GM23338 (cell line): Measurements from ENCODE around the gene TMEM92. TPM values are rescaled to one million over a fixed set of nuclear protein-coding genes. Genes with fewer than 3 reads are reported as not detected.
A peak's percentile ranks its signal among the peaks of the same experiment; 100 is the strongest.

ENCODE experiments used
- ATAC-seq: fragments of 200-7000 bp; cut with Tn5 transposase; 3 replicates; pipeline ENCODE4 v1.9.1; 2020
- DNase-seq: peaks from one replicate; pipeline ENCODE4 v3.0.0-alpha.2; 2015; ENCODE audit warnings: low spot score
- H2AFZ ChIP-seq: fragments of 200-600 bp; sonication (generic); 2 replicates; pipeline ENCODE4 v1.8.0; 2016; ENCODE audit warnings: antibody characterized with exemption, mild to moderate bottlenecking, moderate library complexity
- H3F3A ChIP-seq: fragments of 200-600 bp; sonication (generic); replicated peaks from 2 replicates; pipeline ENCODE4 v1.8.0; 2017; ENCODE audit warnings: antibody characterized with exemption, mixed run types, low read depth
- H3K27ac ChIP-seq: fragments of 200-600 bp; sonication (generic); 2 replicates; pipeline ENCODE4 v1.6.1; 2016; ENCODE audit warnings: low read depth
- H3K27me3 ChIP-seq: fragments of 200-600 bp; sonication (generic); 2 replicates; pipeline ENCODE4 v1.8.0; 2016; ENCODE audit warnings: mild to moderate bottlenecking, mixed run types, moderate library complexity; ENCODE audit not compliant: insufficient read depth
- H3K36me3 ChIP-seq: fragments of 200-600 bp; sonication (generic); 2 replicates; pipeline ENCODE4 v1.8.0; 2016; ENCODE audit warnings: mild to moderate bottlenecking; ENCODE audit not compliant: insufficient read depth
- H3K4me1 ChIP-seq: fragments of 200-600 bp; sonication (generic); 2 replicates; pipeline ENCODE4 v1.8.0; 2016; ENCODE audit warnings: mild to moderate bottlenecking, moderate library complexity; ENCODE audit not compliant: insufficient read depth
- H3K4me2 ChIP-seq: fragments of 200-600 bp; sonication (generic); 2 replicates; pipeline ENCODE4 v1.7.1; 2017; ENCODE audit warnings: mixed run types
- H3K4me3 ChIP-seq: fragments of 200-600 bp; sonication (generic); 2 replicates; pipeline ENCODE4 v1.6.1; 2016; ENCODE audit warnings: mixed run types
- H3K79me2 ChIP-seq: fragments of 200-600 bp; sonication (generic); replicated peaks from 2 replicates; pipeline ENCODE4 v1.8.0; 2017; ENCODE audit warnings: mild to moderate bottlenecking; ENCODE audit not compliant: insufficient read depth
- H3K9me2 ChIP-seq: fragments of 200-600 bp; sonication (generic); 2 replicates; pipeline ENCODE4 v1.8.0; 2017; ENCODE audit not compliant: insufficient read depth
- H4K20me1 ChIP-seq: fragments of 200-600 bp; sonication (generic); replicated peaks from 2 replicates; pipeline ENCODE4 v1.8.0; 2017; ENCODE audit warnings: mild to moderate bottlenecking; ENCODE audit not compliant: insufficient read depth
- H3K27ac Mint-ChIP-seq: 2 replicates; pipeline ENCODE4 v1.8.0; 2020; ENCODE audit warnings: inconsistent platforms, mild to moderate bottlenecking, moderate library complexity, mixed read lengths
- H3K27me3 Mint-ChIP-seq: 3 replicates; pipeline ENCODE4 v1.8.0; 2022; ENCODE audit warnings: low read depth, mild to moderate bottlenecking, moderate library complexity, mixed read lengths, inconsistent platforms; ENCODE audit not compliant: insufficient read depth, poor library complexity
- H3K36me3 Mint-ChIP-seq: 3 replicates; pipeline ENCODE4 v1.8.0; 2021; ENCODE audit warnings: low read depth, mild to moderate bottlenecking, inconsistent platforms, moderate library complexity, mixed read lengths
- H3K4me1 Mint-ChIP-seq: 3 replicates; pipeline ENCODE4 v1.8.0; 2020; ENCODE audit warnings: mild to moderate bottlenecking, inconsistent platforms, mixed read lengths
- H3K4me3 Mint-ChIP-seq: 3 replicates; pipeline ENCODE4 v1.8.0; 2021; ENCODE audit warnings: moderate library complexity, mild to moderate bottlenecking, inconsistent platforms, mixed read lengths
- H3K9me3 Mint-ChIP-seq: 3 replicates; pipeline ENCODE4 v1.8.0; 2020; ENCODE audit warnings: moderate library complexity, mild to moderate bottlenecking, inconsistent platforms, mixed read lengths
- CTCF ChIP-seq, 2 experiments: fragments of 200-600 bp in 1 of 2; sonication (generic) in 1 of 2; conservative IDR thresholded peaks; 2 replicates each; pipeline versions ENCODE4 v1.5.1 to v1.6.1; 2016 to 2017; ENCODE audit warnings: antibody characterized with exemption in 2 of 2, low read depth in 2 of 2, mild to moderate bottlenecking in 2 of 2, moderate library complexity in 1 of 2
- EZH2 ChIP-seq: fragments of 200-600 bp; sonication (generic); IDR thresholded peaks from one replicate; pipeline ENCODE4 v1.8.0; 2017; ENCODE audit warnings: antibody characterized with exemption, mild to moderate bottlenecking, low read depth; ENCODE audit not compliant: unreplicated experiment
- JUNB ChIP-seq: IDR thresholded peaks from one replicate; pipeline ENCODE4 v1.6.1; 2016; ENCODE audit warnings: antibody characterized with exemption; ENCODE audit not compliant: unreplicated experiment
- STAT1 ChIP-seq: IDR thresholded peaks from one replicate; pipeline ENCODE4 v1.6.1; 2016; ENCODE audit warnings: antibody characterized with exemption; ENCODE audit not compliant: unreplicated experiment
- ZNF114 ChIP-seq: fragments of 250-450 bp; sonication (Bioruptor Pico); IDR thresholded peaks from 2 replicates; pipeline ENCODE4 v1.5.0; 2020; ENCODE audit warnings: mild to moderate bottlenecking, moderate library complexity
- polyA plus RNA-seq: library from polyadenylated mRNA; unstranded; fragments of >200 nt; fragmentation: Nextera tagmentation; extraction: Ambion mirVana; gene quantifications from 2 replicates; pipeline ENCODE4 v1.2.1, GENCODE V29; 2016
- total RNA-seq: library from RNA; depleted of rRNA; stranded (reverse); fragments of >200 nt; shearing (Covaris generic); gene quantifications from 2 replicates; pipeline ENCODE4 v1.2.3, GENCODE V29; 2014
- TF ChIP-seq, protein P1 (sequence below): fragments of 250-450 bp; sonication (Bioruptor Pico); IDR thresholded peaks from 2 replicates; pipeline ENCODE4 v1.5.0; 2020; ENCODE audit warnings: mild to moderate bottlenecking, moderate library complexity

The TMEM92 gene
- total and polyA plus RNA-seq, 2 experiments from 2014 or later, result 9.7 to 18.4 TPM

DNA sequence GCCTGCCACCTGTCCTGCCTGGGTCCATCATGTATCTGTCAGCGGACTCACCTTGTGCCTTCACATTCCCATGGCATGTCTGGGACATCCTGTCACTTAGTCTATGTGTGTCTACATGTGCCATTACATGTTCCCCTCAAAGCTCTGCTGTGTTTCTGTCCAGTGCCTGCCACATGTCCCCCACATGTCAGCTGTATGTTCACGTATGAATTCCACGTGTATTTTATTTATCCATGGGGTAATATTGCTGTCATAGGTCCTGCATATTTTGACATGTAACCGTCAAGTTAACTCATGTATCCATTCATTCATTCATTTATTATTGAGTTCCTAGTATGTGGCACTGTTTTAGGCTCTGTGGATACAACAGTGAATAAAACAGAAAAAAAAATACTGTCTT, 20.8 kb downstream of the TMEM92 start (continued):
- TF ChIP-seq STAT1 (no peak), ZNF114 (CRISPR knock-in tag) (no peak), JUNB (no peak)

DNA sequence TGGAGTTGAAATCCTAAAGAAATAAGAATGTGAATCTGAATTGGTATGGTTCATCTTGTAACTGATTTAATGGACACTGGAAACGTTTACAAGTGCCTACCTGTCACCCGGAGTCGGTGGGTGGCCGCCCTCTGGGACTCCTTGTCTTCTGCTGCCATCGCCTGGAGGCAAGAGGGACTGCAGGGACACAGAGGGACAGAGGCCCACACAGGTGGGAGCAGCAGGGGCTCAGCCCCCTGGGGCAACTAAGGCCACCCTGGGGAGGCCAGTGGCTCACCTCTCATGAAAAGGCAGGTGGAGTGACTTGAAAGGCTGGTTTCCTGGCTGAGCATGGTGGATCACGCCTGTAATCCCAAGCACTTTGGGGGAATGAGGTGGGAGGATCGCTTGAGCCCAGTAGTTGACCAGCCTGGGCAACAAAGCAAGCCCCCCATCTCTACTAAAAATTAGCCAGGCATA, 23.2 kb downstream of the TMEM92 start:
- Histone ChIP-seq H3K36me3 (no peaks in the 10 kb centered on the region), H3K27ac (no peak overlapping the region; the same call in 1 of the 2 replicates), H3K4me1 (no peaks in the 10 kb centered on the region), H3K4me3 (no peak overlapping the region), H3K79me2 (no peaks in the 10 kb centered on the region), H4K20me1 (no peaks in the 10 kb centered on the region), H3K27me3 (no peaks in the 10 kb centered on the region), H2AFZ (peak overlapping the region; percentile 72; the same call in 1 of the 2 replicates), H3K9me2 (no peaks in the 10 kb centered on the region), H3K4me2 (no peak overlapping the region; the same call in 1 of the 2 replicates), H3F3A (0 out of 2 replicates have a peak, but pooled peaks cover 5% of the 10 kb centered on the region)
- DNase-seq (peak; percentile 77), ATAC-seq (peak; percentile 95)
- no peak overlapping the region for H3K4me3 Mint-ChIP-seq
- H3K27ac Mint-ChIP-seq, result no peak overlapping the region
- H3K27me3 Mint-ChIP-seq, result peaks cover 4% of the 10 kb centered on the region
- H3K9me3 Mint-ChIP-seq, result no peaks in the 10 kb centered on the region
- TF ChIP-seq EZH2, result no peak
- TF ChIP-seq, protein P1, sequence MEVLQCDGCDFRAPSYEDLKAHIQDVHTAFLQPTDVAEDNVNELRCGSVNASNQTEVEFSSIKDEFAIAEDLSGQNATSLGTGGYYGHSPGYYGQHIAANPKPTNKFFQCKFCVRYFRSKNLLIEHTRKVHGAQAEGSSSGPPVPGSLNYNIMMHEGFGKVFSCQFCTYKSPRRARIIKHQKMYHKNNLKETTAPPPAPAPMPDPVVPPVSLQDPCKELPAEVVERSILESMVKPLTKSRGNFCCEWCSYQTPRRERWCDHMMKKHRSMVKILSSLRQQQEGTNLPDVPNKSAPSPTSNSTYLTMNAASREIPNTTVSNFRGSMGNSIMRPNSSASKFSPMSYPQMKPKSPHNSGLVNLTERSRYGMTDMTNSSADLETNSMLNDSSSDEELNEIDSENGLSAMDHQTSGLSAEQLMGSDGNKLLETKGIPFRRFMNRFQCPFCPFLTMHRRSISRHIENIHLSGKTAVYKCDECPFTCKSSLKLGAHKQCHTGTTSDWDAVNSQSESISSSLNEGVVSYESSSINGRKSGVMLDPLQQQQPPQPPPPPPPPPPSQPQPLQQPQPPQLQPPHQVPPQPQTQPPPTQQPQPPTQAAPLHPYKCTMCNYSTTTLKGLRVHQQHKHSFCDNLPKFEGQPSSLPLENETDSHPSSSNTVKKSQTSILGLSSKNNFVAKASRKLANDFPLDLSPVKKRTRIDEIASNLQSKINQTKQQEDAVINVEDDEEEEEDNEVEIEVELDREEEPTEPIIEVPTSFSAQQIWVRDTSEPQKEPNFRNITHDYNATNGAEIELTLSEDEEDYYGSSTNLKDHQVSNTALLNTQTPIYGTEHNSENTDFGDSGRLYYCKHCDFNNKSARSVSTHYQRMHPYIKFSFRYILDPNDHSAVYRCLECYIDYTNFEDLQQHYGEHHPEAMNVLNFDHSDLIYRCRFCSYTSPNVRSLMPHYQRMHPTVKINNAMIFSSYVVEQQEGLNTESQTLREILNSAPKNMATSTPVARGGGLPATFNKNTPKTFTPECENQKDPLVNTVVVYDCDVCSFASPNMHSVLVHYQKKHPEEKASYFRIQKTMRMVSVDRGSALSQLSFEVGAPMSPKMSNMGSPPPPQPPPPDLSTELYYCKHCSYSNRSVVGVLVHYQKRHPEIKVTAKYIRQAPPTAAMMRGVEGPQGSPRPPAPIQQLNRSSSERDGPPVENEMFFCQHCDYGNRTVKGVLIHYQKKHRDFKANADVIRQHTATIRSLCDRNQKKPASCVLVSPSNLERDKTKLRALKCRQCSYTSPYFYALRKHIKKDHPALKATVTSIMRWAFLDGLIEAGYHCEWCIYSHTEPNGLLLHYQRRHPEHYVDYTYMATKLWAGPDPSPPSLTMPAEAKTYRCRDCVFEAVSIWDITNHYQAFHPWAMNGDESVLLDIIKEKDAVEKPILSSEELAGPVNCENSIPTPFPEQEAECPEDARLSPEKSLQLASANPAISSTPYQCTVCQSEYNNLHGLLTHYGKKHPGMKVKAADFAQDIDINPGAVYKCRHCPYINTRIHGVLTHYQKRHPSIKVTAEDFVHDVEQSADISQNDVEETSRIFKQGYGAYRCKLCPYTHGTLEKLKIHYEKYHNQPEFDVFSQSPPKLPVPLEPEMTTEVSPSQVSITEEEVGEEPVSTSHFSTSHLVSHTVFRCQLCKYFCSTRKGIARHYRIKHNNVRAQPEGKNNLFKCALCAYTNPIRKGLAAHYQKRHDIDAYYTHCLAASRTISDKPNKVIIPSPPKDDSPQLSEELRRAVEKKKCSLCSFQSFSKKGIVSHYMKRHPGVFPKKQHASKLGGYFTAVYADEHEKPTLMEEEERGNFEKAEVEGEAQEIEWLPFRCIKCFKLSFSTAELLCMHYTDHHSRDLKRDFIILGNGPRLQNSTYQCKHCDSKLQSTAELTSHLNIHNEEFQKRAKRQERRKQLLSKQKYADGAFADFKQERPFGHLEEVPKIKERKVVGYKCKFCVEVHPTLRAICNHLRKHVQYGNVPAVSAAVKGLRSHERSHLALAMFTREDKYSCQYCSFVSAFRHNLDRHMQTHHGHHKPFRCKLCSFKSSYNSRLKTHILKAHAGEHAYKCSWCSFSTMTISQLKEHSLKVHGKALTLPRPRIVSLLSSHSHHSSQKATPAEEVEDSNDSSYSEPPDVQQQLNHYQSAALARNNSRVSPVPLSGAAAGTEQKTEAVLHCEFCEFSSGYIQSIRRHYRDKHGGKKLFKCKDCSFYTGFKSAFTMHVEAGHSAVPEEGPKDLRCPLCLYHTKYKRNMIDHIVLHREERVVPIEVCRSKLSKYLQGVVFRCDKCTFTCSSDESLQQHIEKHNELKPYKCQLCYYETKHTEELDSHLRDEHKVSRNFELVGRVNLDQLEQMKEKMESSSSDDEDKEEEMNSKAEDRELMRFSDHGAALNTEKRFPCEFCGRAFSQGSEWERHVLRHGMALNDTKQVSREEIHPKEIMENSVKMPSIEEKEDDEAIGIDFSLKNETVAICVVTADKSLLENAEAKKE (CRISPR knock-in tag), result no peak
- peak; percentile 81 to 97 for TF ChIP-seq CTCF (conservative IDR thresholded peaks at IDR 0.05; ENCODE audit: low read depth in 2 of 2)
- no peaks in the 10 kb centered on the region for H3K4me1 Mint-ChIP-seq
- no peaks in the 10 kb centered on the region for H3K36me3 Mint-ChIP-seq
